Measurements from ENCODE around the gene CEACAM8.
"Not testable (repeated sequence)": the region's sequence is repeated elsewhere in the genome, so short reads cannot be mapped to it uniquely, and the experiment has no call there.

Gene CEACAM8

GRCh38 chr19:42550521-42550920 lies 44.2 kb downstream of the CEACAM8 start:
- H3K9me3 ChIP-seq (ENCODE audit: control insufficient read depth, low read length); H3K4me3 ChIP-seq (ENCODE audit: low read length); H3K4me1 ChIP-seq (ENCODE audit: control insufficient read depth, insufficient read depth, low read length); H3K27me3 ChIP-seq (ENCODE audit: control insufficient read depth, insufficient read depth, low read length); H3K9ac ChIP-seq (ENCODE audit: low read length); H3K36me3 ChIP-seq (ENCODE audit: control insufficient read depth, insufficient read depth, low read length): not testable (repeated sequence)

DNA sequence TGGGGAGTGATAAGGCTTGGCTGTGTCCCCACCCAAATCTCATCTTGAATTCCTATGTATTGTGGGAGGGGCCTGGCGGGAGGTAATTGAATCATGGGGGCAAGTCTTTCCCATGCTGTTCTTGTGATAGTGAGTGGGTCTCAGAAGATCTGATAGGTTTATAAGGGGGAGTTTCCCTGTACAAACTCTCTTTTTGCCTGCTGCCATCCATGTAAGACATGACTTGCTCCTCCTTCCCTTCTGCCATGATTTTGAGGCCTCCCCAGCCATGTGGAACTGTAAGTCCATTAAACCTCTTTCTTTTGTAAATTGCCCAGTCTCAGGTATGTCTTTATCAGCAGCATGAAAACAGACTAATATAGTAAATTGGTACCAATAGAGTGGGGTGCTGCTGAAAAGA lies 45.7 kb downstream of the CEACAM8 start:
- not testable (repeated sequence) for H3K4me1 ChIP-seq (ENCODE audit: control insufficient read depth, insufficient read depth, low read length); H3K4me3 ChIP-seq (ENCODE audit: low read length); H3K9me3 ChIP-seq (ENCODE audit: control insufficient read depth, low read length); H3K27me3 ChIP-seq (ENCODE audit: control insufficient read depth, insufficient read depth, low read length); H3K9ac ChIP-seq (ENCODE audit: low read length); H3K36me3 ChIP-seq (ENCODE audit: control insufficient read depth, insufficient read depth, low read length)

DNA sequence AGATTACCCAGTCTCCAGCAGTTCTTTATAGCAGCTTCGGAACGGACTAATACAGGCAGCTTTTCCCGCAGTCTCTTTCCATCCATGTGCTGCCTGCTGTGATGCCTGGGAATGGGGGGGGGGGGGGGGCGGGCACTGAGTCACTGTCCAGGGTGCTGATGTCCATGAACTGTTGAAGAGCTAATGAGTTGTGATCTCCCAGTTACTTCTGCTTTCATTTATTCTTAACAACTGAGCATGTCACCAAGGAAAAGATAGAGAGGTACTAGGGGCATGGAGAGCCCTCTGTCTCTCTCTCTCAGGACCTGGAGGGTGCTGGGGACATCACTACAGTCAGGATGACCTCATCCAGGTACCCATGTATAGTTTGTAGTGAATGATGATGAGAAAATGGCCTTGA lies 46.2 kb downstream of the CEACAM8 start:
- Histone ChIP-seq H3K9ac (ENCODE audit: low read length) (no peak overlapping the region), H3K4me1 (ENCODE audit: control insufficient read depth, insufficient read depth, low read length) (no peaks in the 10 kb centered on the region), H3K36me3 (ENCODE audit: control insufficient read depth, insufficient read depth, low read length) (no peaks in the 10 kb centered on the region), H3K27me3 (ENCODE audit: control insufficient read depth, insufficient read depth, low read length) (no peaks in the 10 kb centered on the region), H3K4me3 (ENCODE audit: low read length) (no peak overlapping the region), H3K9me3 (ENCODE audit: control insufficient read depth, low read length) (no peaks in the 10 kb centered on the region)

DNA sequence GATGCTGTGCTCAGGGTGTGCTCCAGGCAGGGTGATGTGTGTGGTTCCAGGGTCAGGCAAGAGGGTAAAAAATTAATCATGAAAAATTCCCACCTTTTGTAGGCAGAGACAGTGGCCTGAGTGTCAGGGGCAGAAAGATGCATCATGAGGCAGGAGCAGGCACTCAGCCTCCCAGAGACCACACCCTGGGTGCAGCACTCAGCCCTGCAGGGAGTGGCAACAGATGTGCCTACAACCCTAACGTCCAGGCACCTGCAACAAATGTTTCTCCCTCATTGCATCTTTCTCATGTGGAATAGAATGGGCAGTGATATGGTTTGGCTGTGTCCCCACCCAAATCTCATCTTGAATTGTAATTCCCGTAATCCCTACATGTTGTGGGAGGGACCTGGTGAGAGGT lies 46.8 kb downstream of the CEACAM8 start:
- no peaks in the 10 kb centered on the region for H3K9me3 ChIP-seq (ENCODE audit: control insufficient read depth, low read length)

DNA sequence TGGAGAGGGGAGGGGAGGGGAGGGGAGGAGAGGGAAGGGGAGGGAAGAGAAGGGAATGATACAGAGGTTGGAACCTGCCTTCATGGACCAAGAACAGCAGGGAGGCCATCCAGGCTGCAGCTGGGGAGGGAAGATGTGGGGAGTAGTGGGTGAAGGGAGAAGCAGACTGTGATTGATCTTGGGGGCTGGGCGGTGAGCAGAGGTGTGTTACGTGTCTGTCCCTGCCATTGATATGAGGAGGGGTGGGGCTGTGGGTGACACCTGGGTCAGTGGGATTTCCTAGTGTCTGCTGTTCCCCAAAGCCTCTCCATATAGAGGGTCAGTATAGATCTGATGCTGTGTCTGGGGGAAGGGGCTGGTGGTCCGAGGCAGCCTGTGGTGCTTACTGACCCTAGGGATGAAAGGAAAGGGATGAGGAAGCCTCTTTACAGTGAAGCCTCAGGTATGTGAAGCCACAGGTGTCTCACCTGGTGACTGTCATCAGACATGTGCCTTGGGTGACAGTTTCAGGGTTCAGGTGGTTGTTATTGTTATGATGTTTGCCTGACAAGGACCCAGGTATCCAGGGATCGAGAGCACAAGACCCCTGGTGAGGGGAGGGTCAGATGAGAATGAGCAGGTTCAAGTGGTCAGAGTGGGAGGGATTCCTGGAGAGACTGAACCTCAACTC lies 47.8 kb downstream of the CEACAM8 start:
- Histone ChIP-seq H3K27me3 (ENCODE audit: control insufficient read depth, insufficient read depth, low read length) (no peaks in the 10 kb centered on the region), H3K4me3 (ENCODE audit: low read length) (no peak overlapping the region), H3K36me3 (ENCODE audit: control insufficient read depth, insufficient read depth, low read length) (no peaks in the 10 kb centered on the region), H3K4me1 (ENCODE audit: control insufficient read depth, insufficient read depth, low read length) (no peaks in the 10 kb centered on the region), H3K9me3 (ENCODE audit: control insufficient read depth, low read length) (no peaks in the 10 kb centered on the region), H3K9ac (ENCODE audit: low read length) (no peak overlapping the region)

More for the DNA sequence above, 46.8 kb downstream of the CEACAM8 start:
- Histone ChIP-seq H3K4me1 (ENCODE audit: control insufficient read depth, insufficient read depth, low read length) (no peaks in the 10 kb centered on the region), H3K9ac (ENCODE audit: low read length) (no peak overlapping the region), H3K27me3 (ENCODE audit: control insufficient read depth, insufficient read depth, low read length) (no peaks in the 10 kb centered on the region), H3K36me3 (ENCODE audit: control insufficient read depth, insufficient read depth, low read length) (no peaks in the 10 kb centered on the region), H3K4me3 (ENCODE audit: low read length) (no peak overlapping the region)

- H3K4me1 ChIP-seq (ENCODE audit: control insufficient read depth, insufficient read depth, low read length), result no peaks in the 10 kb centered on the region
- no peaks in the 10 kb centered on the region for H3K36me3 ChIP-seq (ENCODE audit: control insufficient read depth, insufficient read depth, low read length)
- no peaks in the 10 kb centered on the region for H3K9me3 ChIP-seq (ENCODE audit: control insufficient read depth, low read length)
- no peaks in the 10 kb centered on the region for H3K27me3 ChIP-seq (ENCODE audit: control insufficient read depth, insufficient read depth, low read length)
- H3K4me3 ChIP-seq (ENCODE audit: low read length), result no peak overlapping the region
- H3K9ac ChIP-seq (ENCODE audit: low read length), result no peak overlapping the region
These were observed 50.6 kb downstream of the CEACAM8 start for GRCh38 chr19:42544146-42544545.

- Histone ChIP-seq H3K4me1 (ENCODE audit: control insufficient read depth, insufficient read depth, low read length) (no peaks in the 10 kb centered on the region), H3K27me3 (ENCODE audit: control insufficient read depth, insufficient read depth, low read length) (no peaks in the 10 kb centered on the region), H3K4me3 (ENCODE audit: low read length) (no peak overlapping the region), H3K9ac (ENCODE audit: low read length) (no peak overlapping the region), H3K36me3 (ENCODE audit: control insufficient read depth, insufficient read depth, low read length) (no peaks in the 10 kb centered on the region), H3K9me3 (ENCODE audit: control insufficient read depth, low read length) (no peaks in the 10 kb centered on the region)
These were observed 51.9 kb downstream of the CEACAM8 start for GRCh38 chr19:42542791-42543190.

GRCh38 chr19:42540071-42540553 lies 54.6 kb downstream of the CEACAM8 start:
- H3K9me3 ChIP-seq (ENCODE audit: control insufficient read depth, low read length), result no peaks in the 10 kb centered on the region
- no peak overlapping the region for H3K4me3 ChIP-seq (ENCODE audit: low read length)
- H3K9ac ChIP-seq (ENCODE audit: low read length), result no peak overlapping the region
- H3K36me3 ChIP-seq (ENCODE audit: control insufficient read depth, insufficient read depth, low read length), result no peaks in the 10 kb centered on the region
- H3K27me3 ChIP-seq (ENCODE audit: control insufficient read depth, insufficient read depth, low read length), result no peaks in the 10 kb centered on the region
- no peaks in the 10 kb centered on the region for H3K4me1 ChIP-seq (ENCODE audit: control insufficient read depth, insufficient read depth, low read length)

- no peaks in the 10 kb centered on the region for H3K36me3 ChIP-seq (ENCODE audit: control insufficient read depth, insufficient read depth, low read length)
- no peaks in the 10 kb centered on the region for H3K9me3 ChIP-seq (ENCODE audit: control insufficient read depth, low read length)
- no peak overlapping the region for H3K4me3 ChIP-seq (ENCODE audit: low read length)
- no peak overlapping the region for H3K9ac ChIP-seq (ENCODE audit: low read length)
- H3K27me3 ChIP-seq (ENCODE audit: control insufficient read depth, insufficient read depth, low read length), result no peaks in the 10 kb centered on the region
- no peaks in the 10 kb centered on the region for H3K4me1 ChIP-seq (ENCODE audit: control insufficient read depth, insufficient read depth, low read length)
These were observed 55.6 kb downstream of the CEACAM8 start for GRCh38 chr19:42538841-42539709.

- H3K36me3 ChIP-seq (ENCODE audit: control insufficient read depth, insufficient read depth, low read length); H3K4me1 ChIP-seq (ENCODE audit: control insufficient read depth, insufficient read depth, low read length); H3K9me3 ChIP-seq (ENCODE audit: control insufficient read depth, low read length); H3K4me3 ChIP-seq (ENCODE audit: low read length); H3K9ac ChIP-seq (ENCODE audit: low read length); H3K27me3 ChIP-seq (ENCODE audit: control insufficient read depth, insufficient read depth, low read length): not testable (repeated sequence)
These were observed 59.4 kb downstream of the CEACAM8 start for GRCh38 chr19:42535276-42535675.

- H3K4me3 ChIP-seq (ENCODE audit: low read length), result no peak overlapping the region
- no peaks in the 10 kb centered on the region for H3K27me3 ChIP-seq (ENCODE audit: control insufficient read depth, insufficient read depth, low read length)
- no peaks in the 10 kb centered on the region for H3K36me3 ChIP-seq (ENCODE audit: control insufficient read depth, insufficient read depth, low read length)
- no peaks in the 10 kb centered on the region for H3K9me3 ChIP-seq (ENCODE audit: control insufficient read depth, low read length)
- H3K9ac ChIP-seq (ENCODE audit: low read length), result no peak overlapping the region
- H3K4me1 ChIP-seq (ENCODE audit: control insufficient read depth, insufficient read depth, low read length), result peaks cover 3% of the 10 kb centered on the region
These were observed 60.3 kb downstream of the CEACAM8 start for GRCh38 chr19:42534391-42534790.

DNA sequence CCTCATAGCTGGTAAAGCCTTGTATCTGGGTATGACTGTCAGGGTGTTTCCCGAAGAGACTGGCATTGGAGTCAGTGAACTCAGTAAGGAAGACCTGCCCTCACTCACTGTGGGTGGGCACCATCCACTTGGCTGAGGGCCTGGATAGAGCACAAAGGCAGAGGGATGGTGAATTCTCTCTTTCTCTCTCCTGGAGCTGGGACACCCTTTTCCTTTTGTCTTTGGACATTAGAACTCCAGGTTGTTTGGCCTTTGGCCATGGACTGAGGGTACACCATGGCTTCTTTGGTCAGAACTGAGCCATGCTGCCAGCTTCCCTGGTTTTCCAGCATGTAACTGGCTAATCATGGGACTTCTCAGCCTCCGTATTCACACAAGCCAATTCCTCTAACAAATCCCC lies 61.8 kb downstream of the CEACAM8 start:
- Histone ChIP-seq H3K4me1 (ENCODE audit: control insufficient read depth, insufficient read depth, low read length) (peaks cover 16% of the 10 kb centered on the region), H3K36me3 (ENCODE audit: control insufficient read depth, insufficient read depth, low read length) (no peaks in the 10 kb centered on the region), H3K27me3 (ENCODE audit: control insufficient read depth, insufficient read depth, low read length) (no peaks in the 10 kb centered on the region), H3K4me3 (ENCODE audit: low read length) (no peak overlapping the region), H3K9ac (ENCODE audit: low read length) (no peak overlapping the region), H3K9me3 (ENCODE audit: control insufficient read depth, low read length) (no peaks in the 10 kb centered on the region)

Measured in mucosa of stomach (tissue), 1 donor.